Sigmoid colon (tissue), 7 donors: ENCODE measurements around the gene MYH10. TPM values are rescaled to one million over a fixed set of nuclear protein-coding genes. Genes with fewer than 3 reads are reported as not detected.

Source experiments
- DNase-seq: peaks from one replicate; pipeline ENCODE4 v3.0.0-alpha.2; 2019
- H3K27ac ChIP-seq, 4 donors: fragments of 200-600 bp; sonication (generic); one replicate each; pipeline ENCODE4 v1.5.1; 2016 to 2019; ENCODE audit warnings: mild to moderate bottlenecking in 1 of 4
- H3K27me3 ChIP-seq, 3 donors: fragments of 200-600 bp; sonication (generic); one replicate each; pipeline ENCODE4 v1.5.1; 2019; ENCODE audit warnings: mild to moderate bottlenecking in 1 of 3
- H3K36me3 ChIP-seq, 4 donors: fragments of 200-600 bp; sonication (generic); one replicate each; pipeline ENCODE4 v1.5.1; 2016 to 2019
- H3K4me1 ChIP-seq, 4 donors: fragments of 200-600 bp; sonication (generic); one replicate each; pipeline ENCODE4 v1.5.1; 2017 to 2019
- H3K4me3 ChIP-seq, 4 donors: fragments of 200-600 bp; sonication (generic); one replicate each; pipeline ENCODE4 v1.5.1; 2017 to 2019; ENCODE audit warnings: mild to moderate bottlenecking in 2 of 4, moderate library complexity in 1 of 4
- H3K9me3 ChIP-seq, 4 donors: fragments of 200-600 bp in 3 of 4; sonication (generic) in 3 of 4; one replicate each; pipeline versions ENCODE4 v1.5.1 to v1.6.1; 2013 to 2019
- CTCF ChIP-seq, 4 experiments: fragments of 450-650 bp in 3 of 4; fragments of 200-600 bp in 1 of 4; IDR thresholded peaks; one replicate each; pipeline ENCODE4 v1.5.1; 2016 to 2019; ENCODE audit warnings: antibody characterized with exemption in 4 of 4, mild to moderate bottlenecking in 3 of 4, moderate library complexity in 2 of 4
- EP300 ChIP-seq, 4 donors: sonication (generic); formaldehyde crosslinking; IDR thresholded peaks; one replicate each; pipeline ENCODE4 v1.6.1; 2017; ENCODE audit warnings: antibody characterized with exemption in 4 of 4
- POLR2A ChIP-seq, 2 donors: fragments of 450-650 bp; IDR thresholded peaks; one replicate each; pipeline ENCODE4 v1.6.1; 2016; ENCODE audit warnings: antibody characterized with exemption in 2 of 2, mild to moderate bottlenecking in 2 of 2, moderate library complexity in 2 of 2
- POLR2AphosphoS5 ChIP-seq, 4 donors: sonication (generic); formaldehyde crosslinking; IDR thresholded peaks; one replicate each; pipeline ENCODE4 v1.6.1; 2017; ENCODE audit warnings: antibody characterized with exemption in 4 of 4
- WGBS, 2 donors: extraction: QIAGEN DNeasy Blood & Tissue Kit; methylation state at CpG; one replicate each; pipeline ENCODE4 v1.1.7; 2013; 5-methylcytosine and 5-hydroxymethylcytosine counted together
- intact Hi-C: fragments of 100-400 bp; cut with DNase I; formaldehyde crosslinking; loops from one replicate; pipeline ENCODE4 v1.15.1; 2023
- polyA plus RNA-seq, 3 donors: library from polyadenylated mRNA; stranded (reverse); fragments of 200-250 nt; gene quantifications; one replicate each; pipeline ENCODE4 v1.2.3, GENCODE V29; 2013
- total RNA-seq, 4 donors: library from RNA; depleted of rRNA; stranded (reverse); fragments of >200 nt; gene quantifications; one replicate each; pipeline ENCODE4 v1.1.0, GENCODE V29; 2016
- donor health status: healthy with polysubstance abuse.
- donor health status: Bipolar disorder and iron deficiency.
- donor health status: healthy.

Gene MYH10
- total and polyA plus RNA-seq, 7 donors, result 0.92 to 34.6 (median 22.8) TPM

- no peak for DNase-seq
- peaks cover 17 to 77% (median 20%) of the 10 kb centered on the region in 4 donors for H3K36me3 ChIP-seq
- TF ChIP-seq POLR2AphosphoS5 (IDR thresholded peaks at IDR 0.05) (no peak), POLR2A (IDR thresholded peaks at IDR 0.05) (no peak), EP300 (IDR thresholded peaks at IDR 0.05) (no peak), CTCF (IDR thresholded peaks at IDR 0.05) (no peak)
- WGBS, 2 donors, result 36 to 69% methylated on average over 2 of the region's 2 CpGs
- intact Hi-C loops, result no loop called here
- no peaks in the 10 kb centered on the region for H3K27me3 ChIP-seq
- H3K4me3 ChIP-seq, result no peak overlapping the region
- H3K27ac ChIP-seq, result no peak overlapping the region
- no peaks in the 10 kb centered on the region for H3K9me3 ChIP-seq
- H3K4me1 ChIP-seq, result no peaks in the 10 kb centered on the region
Measured at GRCh38 chr17:8518850-8519249, 111.7 kb downstream of the MYH10 start.

GRCh38 chr17:8518326-8518725 is 112.2 kb downstream of the MYH10 start:
- H3K27me3 ChIP-seq, result no peaks in the 10 kb centered on the region
- no peak for TF ChIP-seq EP300 (IDR thresholded peaks at IDR 0.05)
- TF ChIP-seq CTCF (IDR thresholded peaks at IDR 0.05), result no peak
- TF ChIP-seq POLR2AphosphoS5 (IDR thresholded peaks at IDR 0.05), result no peak
- no peak for TF ChIP-seq POLR2A (IDR thresholded peaks at IDR 0.05)
- WGBS, 2 donors, result 88 to 92% methylated on average over 6 of the region's 6 CpGs
- H3K9me3 ChIP-seq, result no peaks in the 10 kb centered on the region
- no peak for DNase-seq
- no peak overlapping the region for H3K27ac ChIP-seq
- H3K4me1 ChIP-seq, result no peaks in the 10 kb centered on the region
- peaks cover 17 to 82% (median 22%) of the 10 kb centered on the region in 4 donors for H3K36me3 ChIP-seq
- intact Hi-C loops, result no loop called here
- no peak overlapping the region for H3K4me3 ChIP-seq

GRCh38 chr17:8514801-8515200 is 115.7 kb downstream of the MYH10 start:
- no peak overlapping the region for H3K27ac ChIP-seq
- 95 to 96% methylated on average over 11 of the region's 11 CpGs for WGBS, 2 donors
- DNase-seq, result no peak
- H3K27me3 ChIP-seq, result no peaks in the 10 kb centered on the region
- no peaks in the 10 kb centered on the region for H3K9me3 ChIP-seq
- intact Hi-C loops, result no loop called here
- H3K4me1 ChIP-seq, result no peaks in the 10 kb centered on the region
- H3K4me3 ChIP-seq, result no peak overlapping the region
- no peak for TF ChIP-seq EP300 (IDR thresholded peaks at IDR 0.05)
- TF ChIP-seq POLR2AphosphoS5 (IDR thresholded peaks at IDR 0.05), result no peak
- TF ChIP-seq POLR2A (IDR thresholded peaks at IDR 0.05), result no peak
- no peak for TF ChIP-seq CTCF (IDR thresholded peaks at IDR 0.05)
- H3K36me3 ChIP-seq, result peaks cover 17 to 88% (median 19%) of the 10 kb centered on the region in 4 donors

- no peaks in the 10 kb centered on the region for H3K9me3 ChIP-seq
- peaks cover 10 to 50% (median 18%) of the 10 kb centered on the region in 4 donors for H3K36me3 ChIP-seq
- peaks cover 0 to 4% (median 0%) of the 10 kb centered on the region in 4 donors for H3K4me1 ChIP-seq
- no peak overlapping the region for H3K4me3 ChIP-seq
- 93% methylated on average over 14 of the region's 14 CpGs for WGBS, 2 donors
- no peaks in the 10 kb centered on the region for H3K27me3 ChIP-seq
- no peak for TF ChIP-seq CTCF (IDR thresholded peaks at IDR 0.05)
- TF ChIP-seq POLR2AphosphoS5 (IDR thresholded peaks at IDR 0.05), result no peak
- TF ChIP-seq POLR2A (IDR thresholded peaks at IDR 0.05), result no peak
- TF ChIP-seq EP300 (IDR thresholded peaks at IDR 0.05), result no peak
- H3K27ac ChIP-seq, result no peak overlapping the region
- intact Hi-C loops, result no loop called here
- DNase-seq, result no peak
Measured at GRCh38 chr17:8506145-8506544, 124.4 kb downstream of the MYH10 start.
